ENCODE results near the gene SLC25A4.

DNA sequence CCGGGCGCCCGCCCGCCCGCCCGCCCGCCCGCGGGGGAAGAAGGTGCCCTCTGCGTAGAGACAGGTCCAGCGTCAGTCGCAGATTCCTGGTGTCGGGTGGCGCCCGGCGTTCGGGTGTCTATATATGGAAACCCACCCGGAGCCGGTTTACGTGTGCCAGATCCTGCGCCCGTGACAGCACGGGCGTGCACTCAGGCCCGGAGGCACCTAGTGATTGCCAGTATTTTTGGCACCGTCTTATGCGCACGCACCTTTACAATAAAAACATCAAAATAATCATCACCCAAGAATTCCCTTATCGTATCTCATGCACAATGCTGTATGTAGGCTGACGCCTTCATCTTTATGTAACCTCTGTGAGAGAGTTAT is 519 bp downstream of the SLC25A4 start:
- TF ChIP-seq, protein P1, sequence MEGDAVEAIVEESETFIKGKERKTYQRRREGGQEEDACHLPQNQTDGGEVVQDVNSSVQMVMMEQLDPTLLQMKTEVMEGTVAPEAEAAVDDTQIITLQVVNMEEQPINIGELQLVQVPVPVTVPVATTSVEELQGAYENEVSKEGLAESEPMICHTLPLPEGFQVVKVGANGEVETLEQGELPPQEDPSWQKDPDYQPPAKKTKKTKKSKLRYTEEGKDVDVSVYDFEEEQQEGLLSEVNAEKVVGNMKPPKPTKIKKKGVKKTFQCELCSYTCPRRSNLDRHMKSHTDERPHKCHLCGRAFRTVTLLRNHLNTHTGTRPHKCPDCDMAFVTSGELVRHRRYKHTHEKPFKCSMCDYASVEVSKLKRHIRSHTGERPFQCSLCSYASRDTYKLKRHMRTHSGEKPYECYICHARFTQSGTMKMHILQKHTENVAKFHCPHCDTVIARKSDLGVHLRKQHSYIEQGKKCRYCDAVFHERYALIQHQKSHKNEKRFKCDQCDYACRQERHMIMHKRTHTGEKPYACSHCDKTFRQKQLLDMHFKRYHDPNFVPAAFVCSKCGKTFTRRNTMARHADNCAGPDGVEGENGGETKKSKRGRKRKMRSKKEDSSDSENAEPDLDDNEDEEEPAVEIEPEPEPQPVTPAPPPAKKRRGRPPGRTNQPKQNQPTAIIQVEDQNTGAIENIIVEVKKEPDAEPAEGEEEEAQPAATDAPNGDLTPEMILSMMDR (IDR thresholded peaks at IDR 0.05), result no peak
- TF ChIP-seq POLR2A (IDR thresholded peaks at IDR 0.05) (no peak), POLR2AphosphoS5 (IDR thresholded peaks at IDR 0.05) (peak; percentile 80), EP300 (IDR thresholded peaks at IDR 0.05) (no peak)
